ENCODE data around the gene CDKL4.

DNA sequence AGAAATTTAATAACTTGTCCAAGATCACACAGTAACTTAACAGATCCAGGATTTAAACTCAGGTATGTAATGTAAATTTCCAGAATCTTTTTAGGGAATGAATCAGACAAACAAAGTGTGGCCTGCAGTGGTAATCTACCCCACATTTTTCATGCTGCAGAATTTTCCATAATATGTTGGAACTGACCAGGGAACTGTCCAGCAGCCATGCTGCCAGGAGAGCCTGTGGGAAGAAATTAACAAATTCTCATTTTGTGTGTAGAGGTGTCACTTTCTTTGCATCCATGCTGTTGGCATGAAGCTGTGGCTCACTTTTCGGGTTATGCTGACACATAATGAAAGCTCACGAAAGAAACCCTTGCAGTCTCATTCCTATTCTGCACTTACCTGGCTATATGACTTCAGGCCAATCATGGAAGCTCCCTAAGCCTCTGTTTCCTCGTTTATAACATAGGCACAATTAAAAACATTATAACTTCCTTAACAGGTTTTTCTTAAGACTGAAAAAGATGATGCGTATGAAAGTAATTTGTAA is 54.7 kb downstream of the CDKL4 start:
- TF ChIP-seq POLR2A (IDR thresholded peaks at IDR 0.05) (no peak), EP300 (IDR thresholded peaks at IDR 0.05) (no peak), POLR2AphosphoS5 (IDR thresholded peaks at IDR 0.05) (no peak)
- TF ChIP-seq, protein P1, sequence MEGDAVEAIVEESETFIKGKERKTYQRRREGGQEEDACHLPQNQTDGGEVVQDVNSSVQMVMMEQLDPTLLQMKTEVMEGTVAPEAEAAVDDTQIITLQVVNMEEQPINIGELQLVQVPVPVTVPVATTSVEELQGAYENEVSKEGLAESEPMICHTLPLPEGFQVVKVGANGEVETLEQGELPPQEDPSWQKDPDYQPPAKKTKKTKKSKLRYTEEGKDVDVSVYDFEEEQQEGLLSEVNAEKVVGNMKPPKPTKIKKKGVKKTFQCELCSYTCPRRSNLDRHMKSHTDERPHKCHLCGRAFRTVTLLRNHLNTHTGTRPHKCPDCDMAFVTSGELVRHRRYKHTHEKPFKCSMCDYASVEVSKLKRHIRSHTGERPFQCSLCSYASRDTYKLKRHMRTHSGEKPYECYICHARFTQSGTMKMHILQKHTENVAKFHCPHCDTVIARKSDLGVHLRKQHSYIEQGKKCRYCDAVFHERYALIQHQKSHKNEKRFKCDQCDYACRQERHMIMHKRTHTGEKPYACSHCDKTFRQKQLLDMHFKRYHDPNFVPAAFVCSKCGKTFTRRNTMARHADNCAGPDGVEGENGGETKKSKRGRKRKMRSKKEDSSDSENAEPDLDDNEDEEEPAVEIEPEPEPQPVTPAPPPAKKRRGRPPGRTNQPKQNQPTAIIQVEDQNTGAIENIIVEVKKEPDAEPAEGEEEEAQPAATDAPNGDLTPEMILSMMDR (IDR thresholded peaks at IDR 0.05): no peak

All from sigmoid colon (tissue), 4 donors.